NCI-H2196 treated with DMSO at 0.1 percent for 48 hours (cell line): ENCODE data around the gene SHROOM3.

ENCODE experiments used
- DNase-seq: peaks from one replicate; lab custom pipeline; 2025; ENCODE audit not compliant: unreplicated experiment; lab: John Stamatoyannopoulos, UW

The SHROOM3 gene

DNA sequence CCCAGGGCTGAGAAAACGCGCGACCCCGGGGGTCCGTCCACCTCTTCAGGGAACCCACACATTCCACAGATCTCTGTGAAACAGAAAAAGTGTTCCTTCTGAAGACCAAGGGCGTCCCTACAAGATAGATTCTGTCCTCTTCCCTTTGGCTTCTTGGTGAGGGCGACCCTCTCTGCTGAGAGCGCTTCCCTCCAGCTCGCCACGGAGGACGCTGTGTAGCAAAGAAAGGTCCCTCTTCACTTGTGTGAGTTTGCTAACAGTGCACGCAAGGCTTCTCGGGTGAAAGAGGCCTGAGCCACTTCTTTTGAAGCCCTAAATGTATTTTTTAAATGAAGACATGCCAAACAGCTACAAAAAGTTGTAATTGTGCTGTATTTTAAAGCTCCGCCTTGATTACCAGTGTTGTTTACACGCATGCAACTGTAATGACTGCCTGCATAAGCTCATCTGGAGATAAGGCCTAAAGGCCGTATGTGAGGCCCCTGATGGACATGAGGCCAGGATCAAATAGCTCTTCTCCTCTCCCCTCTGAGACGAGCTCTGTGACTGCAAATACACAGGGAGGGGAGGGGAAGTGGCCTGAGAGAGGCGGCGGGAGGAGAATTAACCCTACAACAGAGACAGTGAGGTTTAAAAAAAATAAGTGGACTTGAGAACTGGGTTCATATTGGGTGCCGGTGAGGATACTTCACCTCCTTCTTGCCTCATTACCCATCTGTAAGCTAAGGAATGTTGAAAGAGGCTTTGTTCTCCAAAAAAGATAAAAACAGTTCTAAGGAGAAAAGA, 367.4 kb downstream of the SHROOM3 start:
- DNase-seq: no peak

DNA sequence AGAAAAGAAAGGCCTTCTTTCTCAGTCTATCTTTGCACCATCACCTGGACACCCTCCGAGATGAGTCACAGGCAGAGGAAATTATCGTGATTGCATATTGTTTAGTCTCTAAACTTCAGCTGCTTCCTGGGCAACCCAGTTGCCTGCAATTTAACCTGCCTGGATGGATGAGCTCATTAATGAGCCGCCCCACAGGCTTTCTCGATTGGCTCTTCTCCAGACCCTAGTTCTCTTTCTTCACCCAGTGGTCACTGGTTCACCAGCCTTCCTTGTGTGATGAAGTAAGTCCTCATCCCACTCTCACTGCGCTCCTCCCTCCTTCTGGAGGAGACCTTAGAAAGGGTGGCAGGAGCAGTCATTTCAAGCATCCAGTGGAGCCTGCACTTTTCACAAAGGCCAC, 368.5 kb downstream of the SHROOM3 start:
- no peak for DNase-seq

DNA sequence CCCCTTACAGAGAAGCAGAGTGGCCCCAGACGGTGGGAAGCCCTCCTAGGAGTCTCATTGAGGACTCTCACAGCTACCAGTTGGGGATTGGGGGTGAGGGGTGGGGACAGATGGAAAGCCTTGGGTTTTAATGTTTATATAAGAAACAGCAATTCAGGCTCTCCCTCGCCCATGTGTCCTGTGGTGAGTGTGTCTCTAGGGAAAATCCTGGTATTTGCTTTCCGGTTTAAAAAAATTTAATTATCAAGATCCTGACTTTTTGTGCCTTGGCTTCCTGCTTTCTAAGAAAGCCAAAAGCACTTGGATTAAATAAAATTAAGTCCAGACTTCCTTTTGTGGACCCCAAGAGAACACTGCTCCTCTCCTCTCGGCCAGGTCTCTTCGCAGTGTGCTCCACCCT, 369.1 kb downstream of the SHROOM3 start:
- no peak for DNase-seq

DNA sequence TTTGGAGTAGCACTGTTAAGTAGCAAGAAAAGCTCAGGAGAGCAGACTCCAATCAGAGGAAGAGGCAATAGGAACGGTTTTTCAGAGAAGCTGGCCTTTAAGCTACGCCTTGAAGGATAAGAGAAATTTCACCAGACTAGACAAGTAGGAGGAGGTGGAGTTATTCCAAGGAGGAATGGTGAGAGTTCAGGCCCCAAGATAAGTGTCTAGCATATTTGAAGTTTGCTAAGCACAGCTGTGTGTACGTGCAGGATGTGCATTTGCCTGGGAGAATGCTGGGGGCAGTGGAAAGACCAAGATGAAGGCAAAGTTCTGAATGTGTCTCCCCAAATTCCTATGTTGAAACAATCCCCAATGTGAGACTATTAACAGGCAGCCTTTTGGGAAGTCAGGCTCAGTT, 371.3 kb downstream of the SHROOM3 start:
- no peak for DNase-seq

DNA sequence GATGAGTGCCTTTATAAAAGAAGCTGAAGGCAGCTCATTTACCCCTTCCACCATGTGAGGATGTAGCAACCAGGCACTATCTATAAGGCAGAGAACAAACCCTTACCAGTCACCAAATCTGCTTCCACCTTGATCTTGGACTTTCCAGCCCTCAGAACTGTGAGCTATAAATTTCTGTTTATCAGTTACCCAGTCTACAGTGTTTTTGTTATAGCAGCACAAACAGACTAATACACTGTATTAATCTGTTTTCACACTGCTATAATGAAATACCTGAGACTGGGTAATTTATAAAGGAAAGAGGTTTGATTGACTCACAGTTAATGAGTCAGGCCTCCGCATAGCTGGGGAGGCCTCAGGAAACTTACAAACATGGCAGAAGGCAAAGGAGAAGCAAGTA, 371.7 kb downstream of the SHROOM3 start:
- no peak for DNase-seq

DNA sequence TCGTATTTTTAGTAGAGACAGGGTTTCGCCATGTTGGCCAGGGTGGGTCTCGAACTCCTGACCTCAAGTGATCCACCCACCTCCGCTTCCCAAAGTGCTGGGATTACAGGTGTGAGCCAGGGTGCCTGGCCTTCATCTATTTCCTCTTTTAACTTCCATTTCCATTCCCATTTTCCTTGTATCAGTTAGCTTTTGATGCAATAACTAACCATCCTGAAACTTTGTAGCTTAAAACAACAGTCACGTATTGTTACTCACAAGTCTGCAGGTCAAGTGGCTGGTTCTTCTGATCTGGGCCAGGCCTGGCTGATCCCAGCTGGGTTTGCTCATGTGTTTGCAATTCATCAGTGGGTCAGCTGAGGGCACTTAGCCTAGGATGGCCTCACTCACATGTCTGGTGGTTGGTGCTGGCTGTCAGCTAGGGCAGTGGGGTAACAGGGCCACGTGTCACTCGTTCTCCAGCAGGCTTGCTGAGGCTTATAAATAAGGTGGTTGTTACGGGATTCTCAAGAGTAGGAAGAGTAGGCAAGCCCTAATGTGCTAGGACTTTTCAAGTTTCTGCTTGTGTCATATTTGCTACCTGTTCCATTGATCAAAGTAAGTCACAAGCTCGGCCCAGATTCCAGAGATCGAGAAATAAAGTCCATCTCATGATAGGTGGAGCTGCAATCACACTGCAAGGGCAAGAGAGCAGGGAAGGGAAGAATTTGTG, 374.7 kb downstream of the SHROOM3 start:
- DNase-seq: no peak

DNA sequence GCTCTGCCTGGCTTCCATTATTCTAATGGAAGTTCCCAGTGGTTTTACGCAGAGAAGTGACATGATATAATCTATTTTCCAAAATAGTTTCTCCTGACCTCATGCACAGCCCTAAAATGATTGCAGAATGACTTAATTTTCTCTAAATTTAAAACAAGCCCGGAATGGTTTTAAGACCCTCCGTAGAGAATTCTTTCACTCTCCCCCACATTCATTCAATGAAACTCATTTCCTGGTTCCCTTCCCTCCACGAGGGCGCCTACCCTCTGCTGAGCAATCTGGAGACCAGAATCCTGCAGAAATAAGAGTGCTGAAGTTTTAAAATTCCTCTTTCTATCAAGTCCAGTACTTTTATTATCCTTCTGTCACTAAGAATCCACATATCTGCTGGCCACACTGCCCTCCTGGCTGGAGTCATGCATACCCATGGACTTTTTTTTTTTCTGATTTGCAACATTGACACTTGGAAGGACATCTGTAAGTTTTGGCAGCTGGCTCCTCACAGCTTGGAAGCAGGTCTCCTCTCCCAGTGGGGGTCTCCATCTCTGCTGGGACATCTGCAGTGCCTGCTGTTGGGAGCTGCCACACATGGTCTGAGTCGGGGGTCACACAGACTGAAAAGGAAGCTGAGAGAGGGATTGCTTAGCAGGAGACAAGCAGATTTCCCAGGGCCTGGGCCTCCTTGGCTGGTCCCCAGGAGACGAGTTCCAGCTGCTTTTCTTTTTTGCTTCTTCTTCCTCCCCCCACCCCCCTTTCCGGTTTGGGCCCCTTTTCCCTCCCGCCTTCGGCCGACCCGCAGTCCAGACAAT, 376.8 kb downstream of the SHROOM3 start:
- no peak for DNase-seq

DNA sequence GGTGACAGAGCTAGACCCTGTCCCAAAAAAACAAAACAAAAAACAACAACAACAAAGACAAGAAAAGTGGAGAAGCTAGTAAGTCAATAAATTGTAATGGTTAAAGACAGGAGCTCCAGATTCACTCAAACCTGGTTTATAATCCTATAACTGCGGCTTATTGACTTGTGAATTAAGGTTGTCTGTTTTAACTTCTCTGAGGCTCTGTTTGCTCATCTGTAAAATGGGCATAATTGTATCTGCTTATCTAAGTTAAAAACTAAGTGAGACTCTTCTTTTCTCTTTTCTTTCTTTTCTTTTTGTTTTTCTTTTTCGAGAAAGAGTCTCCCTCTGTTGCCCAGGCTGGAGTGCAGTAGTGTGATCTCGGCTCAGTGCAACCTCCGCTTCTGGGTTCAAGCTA, 378.0 kb downstream of the SHROOM3 start:
- DNase-seq: no peak

DNA sequence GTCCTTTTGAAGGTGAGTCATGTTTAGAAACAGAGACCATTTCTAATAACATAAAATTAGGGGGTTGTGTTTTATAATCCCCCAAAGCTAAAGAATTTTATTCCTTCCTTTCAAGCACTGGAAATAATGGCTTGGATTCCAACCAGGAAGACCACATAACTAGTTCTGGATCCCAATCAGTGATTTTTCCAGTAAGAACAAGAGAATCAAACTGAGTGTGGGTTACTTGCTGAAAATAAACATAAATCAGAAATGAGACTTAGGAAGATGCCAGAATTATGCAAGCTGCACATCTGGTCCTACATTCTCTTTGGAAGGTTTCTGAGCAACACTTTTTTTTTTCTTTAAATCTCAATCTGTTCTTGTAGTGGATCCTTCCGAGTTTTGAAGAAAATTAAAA, 386.6 kb downstream of the SHROOM3 start:
- DNase-seq: no peak

DNA sequence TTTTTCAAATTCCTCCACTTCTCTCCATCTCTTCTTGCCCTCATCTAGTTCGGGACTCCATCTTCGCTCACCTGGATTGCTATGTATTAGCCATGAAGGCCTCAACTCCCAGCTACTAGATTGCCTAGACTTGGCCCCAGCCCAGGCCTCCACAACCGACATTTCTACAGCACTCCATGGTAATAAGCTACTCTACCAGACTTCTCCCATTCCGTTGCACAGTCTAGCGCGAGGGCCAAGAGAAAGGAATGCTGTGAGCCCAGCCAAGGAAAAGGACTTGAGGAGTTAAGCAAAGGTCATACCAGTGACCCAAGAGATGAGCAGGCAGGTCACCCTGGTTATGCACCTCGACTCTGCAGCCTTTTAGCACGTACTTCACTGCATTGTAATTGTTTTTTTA, 387.3 kb downstream of the SHROOM3 start:
- DNase-seq: no peak

DNA sequence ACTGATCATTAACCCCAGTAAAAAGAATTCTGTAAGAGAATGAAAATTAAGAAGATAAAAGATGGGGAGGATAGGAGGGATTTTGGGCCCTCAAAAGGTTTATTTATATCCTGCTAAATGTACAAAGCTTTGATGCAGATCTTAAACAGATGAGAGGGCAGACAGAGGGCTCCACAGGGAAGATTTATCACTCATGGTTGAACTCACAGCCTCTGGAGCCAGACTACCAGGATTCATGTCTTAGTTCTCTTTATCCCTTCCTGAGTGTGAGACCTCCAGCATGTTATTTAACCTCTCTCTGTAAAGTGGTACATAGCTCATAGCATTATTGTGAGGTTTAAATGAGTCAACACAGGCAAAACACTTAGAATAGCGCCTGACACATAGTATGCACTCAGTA, 388.5 kb downstream of the SHROOM3 start:
- no peak for DNase-seq

DNA sequence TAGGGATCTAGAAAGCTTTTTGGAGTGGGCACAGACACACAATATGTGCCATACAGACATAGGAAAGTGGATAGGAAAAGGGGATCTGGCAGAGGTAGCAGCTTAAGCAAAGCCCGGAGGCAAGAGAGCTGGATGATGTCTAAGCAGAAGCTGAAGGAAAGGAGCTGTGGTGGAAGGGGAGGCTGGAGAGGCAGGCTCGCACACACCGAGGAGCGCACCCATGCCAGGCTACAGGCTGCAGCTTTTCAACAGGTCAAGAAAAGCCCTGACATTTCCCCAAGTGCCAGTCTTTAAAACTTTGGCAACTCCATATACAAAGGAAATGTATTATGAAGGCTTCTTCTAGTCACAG, 395.6 kb downstream of the SHROOM3 start:
- no peak for DNase-seq

DNA sequence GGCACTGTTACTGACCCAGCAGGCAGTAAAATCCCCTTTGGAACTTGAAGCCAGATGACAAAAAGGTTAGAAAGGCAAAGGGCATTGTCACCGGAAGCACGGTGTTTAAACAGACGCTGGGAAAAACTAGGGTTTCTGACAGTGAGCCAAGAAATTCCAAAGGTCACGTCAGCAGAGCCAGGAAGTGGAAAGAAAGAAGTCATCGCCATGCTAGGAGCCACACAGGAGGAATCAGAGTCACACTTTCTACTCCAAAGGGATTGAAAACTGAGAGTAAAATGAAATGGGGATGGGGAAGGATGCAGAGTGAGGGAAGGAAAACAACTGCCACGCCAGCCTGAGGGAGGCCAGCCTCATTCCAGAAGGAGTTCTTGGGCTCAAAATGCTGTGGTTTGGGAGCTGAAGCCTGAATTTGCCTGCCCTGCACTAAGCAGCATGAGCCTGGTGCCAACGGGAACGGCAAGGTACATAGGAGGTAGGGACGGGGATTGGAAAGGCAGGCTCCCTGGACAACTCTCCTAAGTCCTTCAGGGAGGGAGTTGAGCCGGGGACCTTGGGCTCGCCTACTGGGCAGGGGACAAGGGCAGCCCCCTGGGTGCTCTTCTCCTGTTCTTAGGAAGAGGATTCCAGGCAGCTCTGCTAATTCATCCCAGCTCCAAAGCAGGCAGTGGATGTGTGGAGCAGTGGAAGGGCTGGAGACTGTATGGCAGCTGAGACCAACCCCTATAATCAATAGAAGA, 396.1 kb downstream of the SHROOM3 start:
- DNase-seq: no peak

DNA sequence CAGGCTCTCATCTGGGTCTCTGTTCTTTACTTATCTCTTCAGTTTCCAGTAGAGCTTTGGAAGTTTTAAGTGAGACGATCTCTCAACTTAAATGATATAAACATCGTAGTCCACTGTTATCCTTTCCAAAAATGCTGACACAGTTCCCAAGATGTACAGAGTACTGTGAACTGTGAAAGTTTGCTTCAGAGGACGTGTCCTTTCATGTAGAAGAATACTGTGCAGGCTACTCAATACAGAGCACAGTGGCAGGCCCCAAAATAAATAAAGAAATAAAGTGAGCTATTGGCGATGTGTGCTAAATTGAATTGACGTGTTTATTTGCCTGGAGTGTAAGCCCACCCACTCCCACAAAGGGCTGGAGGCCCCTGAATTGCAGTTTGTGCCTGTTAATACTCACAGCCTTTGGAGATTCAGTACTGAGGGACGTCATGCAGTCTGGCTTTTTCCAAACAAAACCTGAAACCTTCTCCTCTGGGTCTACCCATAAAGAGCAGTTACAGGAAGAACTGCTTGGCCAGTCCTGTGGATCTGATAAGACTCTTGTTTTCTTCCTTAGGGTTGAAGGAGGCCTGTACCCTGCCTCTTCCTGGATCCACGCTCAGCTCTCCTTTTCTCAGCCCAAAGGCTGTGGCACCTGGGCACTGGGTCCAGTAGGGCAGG, 396.8 kb downstream of the SHROOM3 start:
- no peak for DNase-seq
